Lung (tissue), 12 donors: ENCODE data around the gene FKBP8. TPM values are rescaled to one million over a fixed set of nuclear protein-coding genes. Genes with fewer than 3 reads are reported as not detected.

Experiments used
- ATAC-seq: fragments of 200-7000 bp; cut with Tn5 transposase; one replicate; pipeline ENCODE4 v1.9.1; 2020; ENCODE audit warnings: moderate number of reproducible peaks; ENCODE audit not compliant: insufficient read depth, low FRiP score
- DNase-seq, 3 donors: peaks; one replicate each; pipeline ENCODE4 v3.0.0-alpha.2; 2013 to 2017
- H3K27ac ChIP-seq, 2 donors: one replicate each; pipeline ENCODE4 v1.5.1; 2013; ENCODE audit warnings: mild to moderate bottlenecking in 2 of 2, moderate library complexity in 2 of 2, control low read depth in 1 of 2, inconsistent platforms in 1 of 2, low read depth in 1 of 2, low read length in 1 of 2
- H3K27me3 ChIP-seq, 3 donors: one replicate each; pipeline ENCODE4 v1.5.1; 2013; ENCODE audit warnings: low read length in 2 of 3; ENCODE audit not compliant: control insufficient read depth in 3 of 3, insufficient read depth in 3 of 3
- H3K36me3 ChIP-seq, 4 donors: one replicate each; pipeline ENCODE4 v1.5.1; 2013; ENCODE audit warnings: low read length in 4 of 4, mild to moderate bottlenecking in 1 of 4, moderate library complexity in 1 of 4; ENCODE audit not compliant: control insufficient read depth in 4 of 4, insufficient read depth in 4 of 4
- H3K4me1 ChIP-seq, 5 donors: one replicate each; pipeline ENCODE4 v1.5.1; 2013; ENCODE audit warnings: low read length in 5 of 5, mild to moderate bottlenecking in 2 of 5, moderate library complexity in 1 of 5; ENCODE audit not compliant: control insufficient read depth in 5 of 5, insufficient read depth in 5 of 5
- H3K4me3 ChIP-seq: one replicate; pipeline ENCODE4 v1.5.1; 2013; ENCODE audit warnings: mild to moderate bottlenecking, control low read depth, moderate library complexity
- H3K9ac ChIP-seq, 2 donors: one replicate each; pipeline ENCODE4 v1.5.1; 2013; ENCODE audit warnings: low read length in 2 of 2, control low read depth in 1 of 2; ENCODE audit not compliant: insufficient read depth in 1 of 2
- H3K9me3 ChIP-seq, 4 donors: one replicate each; pipeline ENCODE4 v1.5.1; 2013; ENCODE audit warnings: low read length in 3 of 4, mild to moderate bottlenecking in 1 of 4, moderate library complexity in 1 of 4; ENCODE audit not compliant: control insufficient read depth in 4 of 4, insufficient read depth in 3 of 4
- whole genome bisulfite sequencing, 2 donors: extraction: QIAGEN DNeasy Blood & Tissue Kit; methylation state at CpG; one replicate each; pipeline ENCODE4 v1.1.7; 2013; 5-methylcytosine and 5-hydroxymethylcytosine counted together
- polyA plus RNA-seq, 2 donors: library from polyadenylated mRNA; stranded (reverse); fragments of 200-250 nt; gene quantifications; one replicate each; pipeline ENCODE4 v1.2.1, GENCODE V29; 2013
- total RNA-seq, 2 donors: library from RNA; depleted of rRNA in 1 of 2; stranded (reverse); fragments of >200 nt in 1 of 2; gene quantifications; one replicate each; pipeline ENCODE4 v1.2.1, GENCODE V29; 2014 to 2021
- TF ChIP-seq, protein P1 (sequence below): IDR thresholded peaks from 2 replicates; pipeline ENCODE4 v1.5.1; 2012; ENCODE audit warnings: mild to moderate bottlenecking; ENCODE audit errors: control extremely low read depth, extremely low read depth
- donor health status: control.
- donor health status: control.
- donor health status: Bipolar disorder and iron deficiency.
- donor health status: healthy.
- donor health status: DM: yes; HTN: yes; CAD: no.

Gene FKBP8
- total and polyA plus RNA-seq, 4 donors = 168 to 357 (median 230) TPM

DNA sequence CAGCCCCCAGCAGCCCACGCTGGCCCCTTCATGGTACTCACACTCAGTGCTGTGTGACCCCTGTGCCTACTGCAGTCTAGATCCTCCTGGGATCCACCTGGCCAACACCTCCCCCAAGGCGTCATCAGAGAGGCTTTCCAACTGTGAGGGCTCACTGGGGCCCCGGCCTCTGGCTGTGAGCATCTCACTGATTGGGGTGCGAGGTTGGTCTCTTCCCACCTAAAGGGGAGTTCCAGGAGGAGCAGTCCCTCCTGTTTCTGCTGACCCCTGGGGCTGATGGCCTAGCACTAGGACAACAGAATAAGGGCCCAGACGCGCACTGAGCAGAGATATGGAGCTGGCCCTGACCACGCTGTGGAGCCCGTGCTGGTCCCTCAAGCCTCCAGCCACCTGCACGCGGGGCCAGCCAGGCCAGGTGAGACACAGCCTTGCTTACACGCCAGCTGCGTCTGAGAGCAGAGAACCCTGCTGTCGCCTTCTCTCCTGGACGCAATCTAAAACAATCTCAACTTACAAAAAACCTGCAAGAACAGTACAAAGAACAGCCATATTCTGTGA, 53.7 kb downstream of the FKBP8 start:
- H3K27ac ChIP-seq = peak overlapping the region in 1 of 2 donors; percentile 6
- no peak for ATAC-seq

DNA sequence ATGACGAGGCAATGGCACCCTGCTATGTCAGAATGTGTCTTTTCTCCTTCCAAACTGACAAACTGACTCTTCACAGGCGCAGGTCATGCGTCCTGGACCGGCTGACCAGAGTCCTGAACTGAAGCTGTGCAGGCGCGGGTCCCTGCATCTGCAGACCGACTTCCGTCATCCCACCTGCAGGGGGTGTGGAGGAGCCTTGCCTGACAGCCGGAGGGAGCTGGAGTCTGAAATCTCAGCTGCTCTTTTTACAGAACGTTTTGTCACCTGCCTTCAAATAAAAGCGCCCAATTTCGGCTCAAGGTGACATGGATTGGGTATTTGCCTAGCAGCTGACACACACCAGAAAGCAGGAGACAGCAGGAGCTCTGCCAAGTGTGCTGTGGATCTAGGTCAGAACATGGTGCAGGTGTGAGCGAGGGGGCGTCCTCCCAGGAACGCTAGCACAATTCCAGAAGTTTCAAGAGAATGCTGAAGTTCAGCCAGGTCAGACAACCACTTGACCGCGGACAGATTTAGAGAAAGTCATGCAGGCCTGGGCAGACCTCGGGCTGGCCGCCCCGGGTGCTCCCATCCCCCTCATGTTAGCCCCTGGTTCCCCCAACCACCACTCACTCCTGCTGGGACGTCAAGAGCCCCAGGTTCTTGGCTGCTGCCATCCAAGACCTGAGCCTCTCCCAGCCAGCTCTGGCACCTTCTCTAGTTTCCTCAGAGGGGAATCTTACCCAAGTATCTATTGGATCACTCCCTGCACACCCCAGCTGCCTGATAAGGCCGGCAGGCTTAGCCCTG, 54.3 kb downstream of the FKBP8 start:
- no peak overlapping the region for H3K9ac ChIP-seq
- H3K27me3 ChIP-seq = no peaks in the 10 kb centered on the region
- WGBS, 2 donors = 66 to 71% methylated on average over 22 of the region's 22 CpGs
- no peak overlapping the region for H3K4me3 ChIP-seq
- no peak for ATAC-seq
- TF ChIP-seq, protein P1, sequence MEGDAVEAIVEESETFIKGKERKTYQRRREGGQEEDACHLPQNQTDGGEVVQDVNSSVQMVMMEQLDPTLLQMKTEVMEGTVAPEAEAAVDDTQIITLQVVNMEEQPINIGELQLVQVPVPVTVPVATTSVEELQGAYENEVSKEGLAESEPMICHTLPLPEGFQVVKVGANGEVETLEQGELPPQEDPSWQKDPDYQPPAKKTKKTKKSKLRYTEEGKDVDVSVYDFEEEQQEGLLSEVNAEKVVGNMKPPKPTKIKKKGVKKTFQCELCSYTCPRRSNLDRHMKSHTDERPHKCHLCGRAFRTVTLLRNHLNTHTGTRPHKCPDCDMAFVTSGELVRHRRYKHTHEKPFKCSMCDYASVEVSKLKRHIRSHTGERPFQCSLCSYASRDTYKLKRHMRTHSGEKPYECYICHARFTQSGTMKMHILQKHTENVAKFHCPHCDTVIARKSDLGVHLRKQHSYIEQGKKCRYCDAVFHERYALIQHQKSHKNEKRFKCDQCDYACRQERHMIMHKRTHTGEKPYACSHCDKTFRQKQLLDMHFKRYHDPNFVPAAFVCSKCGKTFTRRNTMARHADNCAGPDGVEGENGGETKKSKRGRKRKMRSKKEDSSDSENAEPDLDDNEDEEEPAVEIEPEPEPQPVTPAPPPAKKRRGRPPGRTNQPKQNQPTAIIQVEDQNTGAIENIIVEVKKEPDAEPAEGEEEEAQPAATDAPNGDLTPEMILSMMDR = peak; percentile 5
- DNase-seq = peak in 2 of 3 donors; percentile 32 to 41
- H3K9me3 ChIP-seq = no peaks in the 10 kb centered on the region
- peak overlapping the region in 1 of 2 donors; percentile 6 for H3K27ac ChIP-seq
- peaks cover 12 to 40% (median 21%) of the 10 kb centered on the region in 5 donors for H3K4me1 ChIP-seq
- H3K36me3 ChIP-seq = no peaks in the 10 kb centered on the region

More for the DNA sequence above, 53.7 kb downstream of the FKBP8 start:
- Histone ChIP-seq H3K4me3 (no peak overlapping the region), H3K4me1 (peaks cover 14 to 46% (median 21%) of the 10 kb centered on the region in 5 donors), H3K9me3 (no peaks in the 10 kb centered on the region), H3K36me3 (no peaks in the 10 kb centered on the region), H3K27me3 (no peaks in the 10 kb centered on the region), H3K9ac (no peak overlapping the region)
- WGBS, 2 donors = 89 to 94% methylated on average over 14 of the region's 14 CpGs
- TF ChIP-seq, protein P1 = no peak
- no peak for DNase-seq

DNA sequence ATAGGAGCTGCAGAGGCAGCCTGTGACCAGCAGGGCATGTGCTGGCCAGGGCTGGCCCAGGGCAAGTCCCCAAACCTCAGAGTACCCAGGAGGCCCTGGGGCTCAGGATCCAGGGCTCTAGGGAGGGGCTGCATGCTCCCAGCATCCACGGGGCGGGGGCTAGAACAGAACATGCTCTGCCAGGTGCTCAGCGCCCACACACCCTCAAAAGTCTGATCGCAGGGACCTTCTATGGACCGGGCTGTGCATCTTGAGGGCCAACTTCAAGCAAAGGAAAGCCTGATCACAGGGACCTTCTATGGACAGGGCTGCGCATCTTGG, 55.0 kb downstream of the FKBP8 start:
- TF ChIP-seq, protein P1 = no peak
- Histone ChIP-seq H3K27me3 (no peaks in the 10 kb centered on the region), H3K36me3 (no peaks in the 10 kb centered on the region), H3K4me3 (no peak overlapping the region), H3K4me1 (peaks cover 8 to 43% (median 15%) of the 10 kb centered on the region in 5 donors), H3K9me3 (no peaks in the 10 kb centered on the region), H3K9ac (no peak overlapping the region), H3K27ac (no peak overlapping the region)
- no peak for DNase-seq
- ATAC-seq = no peak
- 88 to 91% methylated on average over 6 of the region's 6 CpGs for WGBS, 2 donors
